ENCODE data around the gene COPS7A. TPM values are rescaled to one million over a fixed set of nuclear protein-coding genes. Genes with fewer than 3 reads are reported as not detected.

Gene COPS7A
- total and polyA plus RNA-seq, 2 donors = 35.6 to 88.2 TPM

DNA sequence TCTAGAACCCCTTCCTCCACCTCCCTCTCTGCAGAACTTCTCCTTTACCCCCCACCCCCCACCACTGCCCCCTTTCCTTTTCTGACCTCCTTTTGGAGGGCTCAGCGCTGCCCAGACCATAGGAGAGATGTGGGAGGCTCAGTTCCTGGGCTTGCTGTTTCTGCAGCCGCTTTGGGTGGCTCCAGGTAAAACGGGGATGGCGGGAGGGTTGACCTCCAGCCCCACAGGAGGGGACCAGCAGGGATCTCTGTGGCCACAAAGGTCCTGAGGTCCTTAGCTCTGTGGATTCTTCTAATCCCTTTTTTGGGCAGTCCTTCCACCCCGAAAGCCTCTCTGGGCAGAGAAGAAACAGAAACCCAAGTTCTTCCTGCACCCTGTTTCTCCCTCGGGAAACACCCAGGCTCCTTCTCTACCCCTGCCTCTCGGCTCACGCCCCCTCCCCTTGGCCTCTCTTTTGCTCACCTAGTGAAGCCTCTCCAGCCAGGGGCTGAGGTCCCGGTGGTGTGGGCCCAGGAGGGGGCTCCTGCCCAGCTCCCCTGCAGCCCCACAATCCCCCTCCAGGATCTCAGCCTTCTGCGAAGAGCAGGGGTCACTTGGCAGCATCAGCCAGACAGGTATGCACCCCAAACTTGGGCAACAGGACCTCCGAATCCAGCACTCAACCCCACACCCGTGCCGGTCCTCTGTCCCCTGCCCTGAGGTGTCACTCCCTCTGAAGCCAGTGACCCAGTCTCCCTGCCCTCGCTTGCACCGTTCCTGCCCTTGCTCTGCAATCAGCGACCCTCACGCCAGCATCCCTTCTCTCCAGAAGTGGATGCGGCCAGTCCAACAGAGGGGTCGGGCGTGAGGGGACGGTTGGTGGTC lies 49.1 kb downstream of the COPS7A start:
- 71% methylated on average over 21 of the region's 21 CpGs for WGBS
- no peaks in the 10 kb centered on the region for H3K4me1 ChIP-seq (ENCODE audit: insufficient read depth)
- peak overlapping the region; percentile 38 for H3K4me3 ChIP-seq (ENCODE audit: low read depth, low read length)
- no peak for DNase-seq (ENCODE audit: extremely low spot score)
- H3K27ac ChIP-seq (ENCODE audit: low read depth) = no peak overlapping the region
- H3K36me3 ChIP-seq (ENCODE audit: insufficient read depth) = no peaks in the 10 kb centered on the region

DNA sequence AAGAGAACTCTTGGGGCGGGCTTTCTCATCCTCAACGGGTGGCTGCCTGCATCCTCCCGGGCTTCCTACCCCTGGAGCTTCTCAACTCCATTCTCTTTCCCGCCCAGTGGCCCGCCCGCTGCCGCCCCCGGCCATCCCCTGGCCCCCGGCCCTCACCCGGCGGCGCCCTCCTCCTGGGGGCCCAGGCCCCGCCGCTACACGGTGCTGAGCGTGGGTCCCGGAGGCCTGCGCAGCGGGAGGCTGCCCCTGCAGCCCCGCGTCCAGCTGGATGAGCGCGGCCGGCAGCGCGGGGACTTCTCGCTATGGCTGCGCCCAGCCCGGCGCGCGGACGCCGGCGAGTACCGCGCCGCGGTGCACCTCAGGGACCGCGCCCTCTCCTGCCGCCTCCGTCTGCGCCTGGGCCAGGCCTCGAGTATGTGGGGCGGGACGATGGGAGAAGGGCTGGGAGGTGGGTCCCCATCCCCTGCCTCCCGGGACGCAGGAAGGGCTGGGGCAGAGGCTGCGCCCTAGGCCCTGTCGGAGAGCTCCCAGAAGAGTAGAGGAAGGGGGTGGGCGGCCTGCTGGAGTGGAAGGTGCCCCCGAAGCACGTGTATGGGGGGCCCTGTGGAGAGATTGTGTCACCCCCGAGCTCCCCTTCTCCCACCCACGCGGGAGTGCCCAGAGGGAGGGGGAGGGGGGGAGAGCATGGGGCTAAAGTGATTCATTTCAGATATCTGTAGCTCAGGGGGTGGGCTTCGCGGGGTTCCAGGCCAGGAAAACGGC lies 49.9 kb downstream of the COPS7A start:
- H3K4me3 ChIP-seq (ENCODE audit: low read depth, low read length) = peak overlapping the region; percentile 38
- no peak overlapping the region for H3K27ac ChIP-seq (ENCODE audit: low read depth)
- no peak for DNase-seq (ENCODE audit: extremely low spot score)

DNA sequence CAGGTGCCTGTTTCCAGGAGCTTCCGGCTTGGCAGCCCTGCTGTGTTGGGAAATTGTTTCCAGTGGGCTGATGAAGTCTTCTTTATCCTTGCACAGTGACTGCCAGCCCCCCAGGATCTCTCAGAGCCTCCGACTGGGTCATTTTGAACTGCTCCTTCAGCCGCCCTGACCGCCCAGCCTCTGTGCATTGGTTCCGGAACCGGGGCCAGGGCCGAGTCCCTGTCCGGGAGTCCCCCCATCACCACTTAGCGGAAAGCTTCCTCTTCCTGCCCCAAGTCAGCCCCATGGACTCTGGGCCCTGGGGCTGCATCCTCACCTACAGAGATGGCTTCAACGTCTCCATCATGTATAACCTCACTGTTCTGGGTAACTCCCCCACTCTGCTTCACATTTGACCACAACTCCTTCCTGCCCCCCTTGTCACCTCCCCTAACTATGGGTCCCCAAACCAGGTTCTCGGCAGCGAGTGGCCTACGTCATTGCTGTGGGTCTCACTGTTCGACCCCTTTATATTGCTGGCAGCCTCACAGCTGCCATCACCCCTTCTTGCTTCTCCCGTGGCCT lies 50.7 kb downstream of the COPS7A start:
- DNase-seq (ENCODE audit: extremely low spot score) = no peak
- 85% methylated on average over 15 of the region's 15 CpGs for WGBS
- Histone ChIP-seq H3K27ac (ENCODE audit: low read depth) (no peak overlapping the region), H3K36me3 (ENCODE audit: insufficient read depth) (no peaks in the 10 kb centered on the region), H3K4me3 (ENCODE audit: low read depth, low read length) (no peak overlapping the region), H3K4me1 (ENCODE audit: insufficient read depth) (no peaks in the 10 kb centered on the region)

More for the DNA sequence above, 49.9 kb downstream of the COPS7A start:
- Histone ChIP-seq H3K4me1 (ENCODE audit: insufficient read depth) (no peaks in the 10 kb centered on the region), H3K36me3 (ENCODE audit: insufficient read depth) (no peaks in the 10 kb centered on the region)
- 21% methylated on average over 60 of the region's 60 CpGs for WGBS

DNA sequence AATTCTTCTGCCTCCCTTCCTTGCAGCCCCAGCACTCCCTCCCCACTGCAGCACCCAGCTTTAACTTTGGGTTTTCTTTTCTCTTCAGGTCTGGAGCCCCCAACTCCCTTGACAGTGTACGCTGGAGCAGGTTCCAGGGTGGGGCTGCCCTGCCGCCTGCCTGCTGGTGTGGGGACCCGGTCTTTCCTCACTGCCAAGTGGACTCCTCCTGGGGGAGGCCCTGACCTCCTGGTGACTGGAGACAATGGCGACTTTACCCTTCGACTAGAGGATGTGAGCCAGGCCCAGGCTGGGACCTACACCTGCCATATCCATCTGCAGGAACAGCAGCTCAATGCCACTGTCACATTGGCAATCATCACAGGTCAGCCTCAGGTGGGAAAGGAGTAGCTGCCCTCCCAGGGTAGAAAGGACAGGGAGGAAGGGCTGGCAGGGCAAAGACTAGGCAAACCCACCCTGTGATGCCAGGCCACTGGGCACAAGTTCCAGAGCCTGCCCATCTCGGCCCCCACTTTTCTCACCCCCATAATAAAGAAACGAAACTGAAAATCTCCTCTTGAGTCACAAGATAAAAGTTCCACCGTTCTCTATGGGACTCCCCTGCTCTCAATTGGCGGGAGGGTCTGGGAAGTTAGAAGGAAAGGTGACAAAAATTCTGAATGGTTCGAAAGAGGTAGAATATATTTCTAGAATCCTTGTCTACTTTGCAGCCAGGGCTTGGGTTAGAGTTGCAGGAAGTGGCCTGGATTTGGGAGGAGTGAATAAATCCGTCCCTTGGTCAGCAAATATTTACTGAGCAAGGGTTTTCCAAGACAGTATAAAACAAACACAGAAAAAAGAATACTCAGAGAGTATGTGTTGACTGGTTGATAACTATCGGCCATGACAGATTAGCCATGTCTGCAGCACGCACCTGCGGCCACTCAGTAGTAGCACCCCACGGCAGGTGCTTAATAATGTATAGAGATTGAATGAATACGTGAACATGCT lies 51.6 kb downstream of the COPS7A start:
- Histone ChIP-seq H3K4me3 (ENCODE audit: low read depth, low read length) (no peak overlapping the region), H3K27ac (ENCODE audit: low read depth) (no peak overlapping the region), H3K4me1 (ENCODE audit: insufficient read depth) (no peaks in the 10 kb centered on the region), H3K36me3 (ENCODE audit: insufficient read depth) (no peaks in the 10 kb centered on the region)
- DNase-seq (ENCODE audit: extremely low spot score) = no peak
- WGBS = 87% methylated on average over 16 of the region's 16 CpGs

DNA sequence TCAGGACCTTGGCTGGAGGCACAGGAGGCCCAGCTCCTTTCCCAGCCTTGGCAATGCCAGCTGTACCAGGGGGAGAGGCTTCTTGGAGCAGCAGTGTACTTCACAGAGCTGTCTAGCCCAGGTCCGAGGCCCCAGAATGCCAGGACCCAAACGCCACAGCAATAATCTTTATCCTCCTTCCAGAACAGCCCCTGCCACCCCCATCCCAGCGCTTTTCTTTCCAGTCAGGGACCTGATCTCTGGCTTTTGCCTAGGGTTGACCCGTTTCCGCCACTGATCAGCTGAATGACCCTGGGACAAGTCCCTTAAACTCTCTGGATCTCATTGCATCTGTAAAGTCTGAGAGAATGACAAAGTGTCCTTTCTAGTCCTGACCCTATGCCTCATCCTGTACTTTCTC lies 53.5 kb downstream of the COPS7A start:
- Histone ChIP-seq H3K4me1 (ENCODE audit: insufficient read depth) (no peaks in the 10 kb centered on the region), H3K27ac (ENCODE audit: low read depth) (no peak overlapping the region), H3K4me3 (ENCODE audit: low read depth, low read length) (no peak overlapping the region), H3K36me3 (ENCODE audit: insufficient read depth) (no peaks in the 10 kb centered on the region)
- 94% methylated on average over 5 of the region's 5 CpGs for WGBS
- no peak for DNase-seq (ENCODE audit: extremely low spot score)

DNA sequence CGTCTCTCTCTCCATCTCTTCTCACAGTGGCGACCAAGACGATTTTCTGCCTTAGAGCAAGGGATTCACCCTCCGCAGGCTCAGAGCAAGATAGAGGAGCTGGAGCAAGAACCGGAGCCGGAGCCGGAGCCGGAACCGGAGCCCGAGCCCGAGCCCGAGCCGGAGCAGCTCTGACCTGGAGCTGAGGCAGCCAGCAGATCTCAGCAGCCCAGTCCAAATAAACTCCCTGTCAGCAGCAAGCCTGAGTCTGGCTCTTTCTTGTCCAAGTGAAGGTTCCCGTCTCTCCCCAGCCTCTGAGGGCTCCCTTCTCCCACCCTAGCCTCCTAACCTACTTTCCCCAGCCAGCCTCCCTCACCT lies 54.3 kb downstream of the COPS7A start:
- Histone ChIP-seq H3K4me1 (ENCODE audit: insufficient read depth) (no peaks in the 10 kb centered on the region), H3K36me3 (ENCODE audit: insufficient read depth) (no peaks in the 10 kb centered on the region), H3K4me3 (ENCODE audit: low read depth, low read length) (no peak overlapping the region), H3K27ac (ENCODE audit: low read depth) (peak overlapping the region; percentile 28)
- DNase-seq (ENCODE audit: extremely low spot score) = no peak
- WGBS = 17% methylated on average over 14 of the region's 14 CpGs

DNA sequence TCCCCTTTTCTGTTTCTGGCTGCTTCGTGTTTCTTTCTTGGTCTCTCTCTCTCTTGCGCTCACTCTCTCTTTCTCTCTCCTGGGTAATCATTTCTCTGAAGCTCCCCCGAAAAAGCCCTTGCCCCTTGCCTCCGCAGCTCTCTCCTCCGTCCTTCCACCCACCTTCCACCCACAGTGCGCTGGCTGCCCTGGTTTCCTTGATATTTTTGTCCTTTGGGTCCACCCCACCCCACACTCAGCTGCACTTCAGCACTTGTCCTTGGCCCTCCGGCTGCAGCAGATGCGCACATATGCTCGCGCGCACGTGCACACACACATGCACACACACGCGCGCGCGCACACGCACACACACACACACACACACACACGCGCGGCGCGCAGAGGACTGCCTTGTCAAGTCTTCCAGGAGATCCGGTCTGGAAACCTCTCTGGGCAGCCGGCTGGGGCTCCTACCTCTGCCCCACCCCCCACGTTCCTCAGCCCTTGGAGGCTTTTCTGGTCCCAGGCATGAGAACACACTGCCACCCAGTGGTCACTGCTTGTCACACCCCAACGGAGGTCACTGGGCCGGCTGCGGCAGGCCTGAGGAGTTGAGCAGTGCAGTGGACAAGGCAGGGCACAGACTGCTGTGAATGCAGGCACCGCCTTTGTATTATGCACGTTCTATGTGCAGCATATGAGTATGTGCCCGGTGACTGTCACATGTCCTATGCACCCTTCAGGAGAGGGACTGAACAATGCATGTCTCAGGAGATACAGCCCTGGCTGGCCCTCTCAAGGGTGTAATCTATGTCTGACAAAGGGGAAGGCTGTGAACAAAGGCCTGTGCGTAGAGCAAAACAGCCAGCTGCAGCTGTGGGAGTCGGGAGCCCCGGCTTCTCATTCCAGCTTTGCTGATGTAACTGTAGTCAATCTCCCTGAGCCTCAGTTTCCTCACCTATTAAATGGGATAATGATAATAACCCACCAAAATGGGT lies 55.0 kb downstream of the COPS7A start:
- Histone ChIP-seq H3K4me3 (ENCODE audit: low read depth, low read length) (peak overlapping the region; percentile 6), H3K36me3 (ENCODE audit: insufficient read depth) (no peaks in the 10 kb centered on the region), H3K4me1 (ENCODE audit: insufficient read depth) (no peaks in the 10 kb centered on the region), H3K27ac (ENCODE audit: low read depth) (peak overlapping the region; percentile 28)
- DNase-seq (ENCODE audit: extremely low spot score) = peak; percentile 92
- 3% methylated on average over 35 of the region's 35 CpGs for WGBS

DNA sequence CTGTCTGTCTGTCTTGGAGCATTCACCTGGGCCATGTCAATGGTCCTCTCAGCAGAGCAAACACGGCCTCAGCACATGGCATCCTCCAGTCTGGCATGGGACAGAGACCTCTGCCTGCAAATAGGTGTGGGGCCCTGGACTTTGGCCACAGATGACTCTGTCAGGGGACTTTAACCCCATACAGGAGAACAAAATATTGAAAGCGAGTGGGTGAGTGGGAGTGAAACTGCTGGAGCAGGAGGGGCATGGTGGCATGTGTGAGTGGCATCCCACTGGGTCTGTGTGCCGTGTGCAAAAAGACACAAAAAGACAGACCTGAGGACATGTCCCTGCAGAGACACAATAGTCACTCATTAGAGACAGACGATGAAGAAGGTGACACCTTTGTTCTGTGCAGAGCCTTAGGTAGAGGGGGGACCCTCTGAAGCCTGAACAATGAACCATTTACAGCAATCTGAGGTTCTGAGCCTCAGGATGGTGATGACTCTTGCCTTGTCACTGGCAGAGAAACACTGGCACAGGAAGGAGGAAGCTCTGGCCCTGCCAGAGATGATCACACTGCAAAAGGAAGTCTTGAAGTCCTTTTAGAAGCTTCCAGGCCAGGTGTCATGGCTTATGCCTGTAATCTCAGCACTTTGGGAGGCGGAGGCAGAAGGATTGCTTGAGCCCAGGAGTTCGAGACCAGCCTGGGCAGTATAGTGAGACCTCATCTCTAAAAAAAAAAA lies 56.0 kb downstream of the COPS7A start:
- no peak overlapping the region for H3K27ac ChIP-seq (ENCODE audit: low read depth)
- 88% methylated on average over 6 of the region's 6 CpGs for WGBS
- no peak for DNase-seq (ENCODE audit: extremely low spot score)

DNA sequence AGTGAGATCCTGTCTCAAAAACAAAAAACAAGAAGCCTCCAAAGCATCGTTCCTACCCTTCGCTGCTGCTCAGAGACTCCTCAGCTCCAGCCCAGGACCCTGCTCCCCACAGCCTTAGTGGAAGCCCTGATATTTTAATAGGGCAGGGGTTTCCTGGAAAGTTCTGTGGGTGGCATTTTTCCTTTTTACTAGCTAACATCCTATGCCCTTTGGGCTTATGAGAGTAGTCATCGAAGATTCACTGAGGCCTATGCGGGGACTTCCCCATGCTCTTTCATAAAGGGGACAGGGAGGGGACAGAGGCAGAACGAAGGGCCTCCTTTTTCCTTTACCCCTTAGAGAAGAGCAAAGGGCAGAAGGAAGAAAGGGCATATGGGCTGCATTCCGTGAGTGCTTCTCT lies 56.7 kb downstream of the COPS7A start:
- Histone ChIP-seq H3K4me3 (ENCODE audit: low read depth, low read length) (no peak overlapping the region), H3K4me1 (ENCODE audit: insufficient read depth) (no peaks in the 10 kb centered on the region), H3K27ac (ENCODE audit: low read depth) (no peak overlapping the region), H3K36me3 (ENCODE audit: insufficient read depth) (no peaks in the 10 kb centered on the region)
- 85% methylated on average over 6 of the region's 6 CpGs for WGBS
- no peak for DNase-seq (ENCODE audit: extremely low spot score)

More for the DNA sequence above, 56.0 kb downstream of the COPS7A start:
- H3K36me3 ChIP-seq (ENCODE audit: insufficient read depth) = no peaks in the 10 kb centered on the region
- H3K4me3 ChIP-seq (ENCODE audit: low read depth, low read length) = no peak overlapping the region
- H3K4me1 ChIP-seq (ENCODE audit: insufficient read depth) = no peaks in the 10 kb centered on the region

All from urinary bladder (tissue), 4 donors.